Activated gamma-delta T cell treated with Interleukin-2 at 50 U/mL for 16 hours (primary cell): ENCODE data around the gene SLC6A17.

ENCODE experiments used
- DNase-seq: peaks from one replicate; pipeline ENCODE4 v3.0.0-alpha.2; 2020

The SLC6A17 gene

GRCh38 chr1:110135666-110136065, 14.6 kb upstream of the SLC6A17 start:
- no peak for DNase-seq

- DNase-seq, result no peak
Measured at GRCh38 chr1:110136911-110137310, 13.4 kb upstream of the SLC6A17 start.

GRCh38 chr1:110138956-110139355, 11.3 kb upstream of the SLC6A17 start:
- DNase-seq, result no peak

- DNase-seq, result no peak
Measured at GRCh38 chr1:110144366-110144765, 5.9 kb upstream of the SLC6A17 start.

GRCh38 chr1:110148961-110149360, 1.3 kb upstream of the SLC6A17 start:
- no peak for DNase-seq

GRCh38 chr1:110151175-110151669, 928 bp downstream of the SLC6A17 start:
- no peak for DNase-seq

GRCh38 chr1:110152133-110152785, 2.0 kb downstream of the SLC6A17 start:
- no peak for DNase-seq

GRCh38 chr1:110153407-110153950, 3.2 kb downstream of the SLC6A17 start:
- no peak for DNase-seq

GRCh38 chr1:110155878-110156522, 5.7 kb downstream of the SLC6A17 start:
- DNase-seq, result peak; percentile 45

- DNase-seq, result no peak
Measured at GRCh38 chr1:110158261-110158660, 8.0 kb downstream of the SLC6A17 start.

GRCh38 chr1:110159168-110159567, 8.9 kb downstream of the SLC6A17 start:
- DNase-seq, result no peak

GRCh38 chr1:110160538-110161100, 10.3 kb downstream of the SLC6A17 start:
- no peak for DNase-seq

GRCh38 chr1:110161165-110161564, 10.9 kb downstream of the SLC6A17 start:
- DNase-seq, result no peak

- no peak for DNase-seq
Measured at GRCh38 chr1:110161849-110162248, 11.6 kb downstream of the SLC6A17 start.

- DNase-seq, result no peak
Measured at GRCh38 chr1:110163591-110163990, 13.3 kb downstream of the SLC6A17 start.

- no peak for DNase-seq
Measured at GRCh38 chr1:110164725-110165350, 14.5 kb downstream of the SLC6A17 start.

- no peak for DNase-seq
Measured at GRCh38 chr1:110165761-110166231, 15.5 kb downstream of the SLC6A17 start.

- DNase-seq, result no peak
Measured at GRCh38 chr1:110166861-110167260, 16.6 kb downstream of the SLC6A17 start.

- DNase-seq, result no peak
Measured at GRCh38 chr1:110170766-110171733, 20.8 kb downstream of the SLC6A17 start.

- DNase-seq, result no peak
Measured at GRCh38 chr1:110172001-110172400, 21.7 kb downstream of the SLC6A17 start.

- DNase-seq, result no peak
Measured at GRCh38 chr1:110173466-110174105, 23.3 kb downstream of the SLC6A17 start.

GRCh38 chr1:110174961-110175360, 24.7 kb downstream of the SLC6A17 start:
- DNase-seq, result no peak
